CD14-positive monocyte (primary cell): Measurements from ENCODE around the gene NR4A1. TPM values are rescaled to one million over a fixed set of nuclear protein-coding genes. Genes with fewer than 3 reads are reported as not detected.

Source experiments
- DNase-seq, 3 donors: peaks; one replicate each; pipeline ENCODE4 v3.0.0-alpha.2; 2011 to 2022
- H2AFZ ChIP-seq: 2 replicates; pipeline ENCODE4 v1.6.0; 2012; ENCODE audit warnings: mild to moderate bottlenecking, low read depth, low read length, inconsistent platforms; ENCODE audit not compliant: insufficient read depth, poor library complexity, severe bottlenecking
- H3K27ac ChIP-seq, 2 donors: 1 replicate in 1 of 2; 2 replicates in 1 of 2; pipeline ENCODE4 v1.5.1; 2012 to 2013; ENCODE audit warnings: low read length in 2 of 2, control low read depth in 1 of 2, inconsistent platforms in 1 of 2, low read depth in 1 of 2, mild to moderate bottlenecking in 1 of 2
- H3K27me3 ChIP-seq, 2 donors: one replicate each; pipeline versions ENCODE4 v1.6.0 to v1.6.1; 2011 to 2013; ENCODE audit warnings: low read length in 2 of 2; ENCODE audit not compliant: control insufficient read depth in 2 of 2, insufficient read depth in 2 of 2
- H3K36me3 ChIP-seq, 2 donors: replicated peaks in 1 of 2; 1 replicate in 1 of 2; 2 replicates in 1 of 2; pipeline versions ENCODE4 v1.5.1 to v1.6.1; 2012 to 2013; ENCODE audit warnings: low read length in 2 of 2, control low read depth in 1 of 2, inconsistent platforms in 1 of 2, mild to moderate bottlenecking in 1 of 2; ENCODE audit not compliant: insufficient read depth in 2 of 2, control insufficient read depth in 1 of 2
- H3K4me1 ChIP-seq, 2 donors: 1 replicate in 1 of 2; 2 replicates in 1 of 2; pipeline versions ENCODE4 v1.5.1 to v1.6.1; 2012 to 2013; ENCODE audit warnings: low read length in 2 of 2, control low read depth in 1 of 2, inconsistent platforms in 1 of 2, mild to moderate bottlenecking in 1 of 2, moderate library complexity in 1 of 2; ENCODE audit not compliant: insufficient read depth in 2 of 2, control insufficient read depth in 1 of 2
- H3K4me2 ChIP-seq: replicated peaks from 2 replicates; pipeline ENCODE3; 2012; ENCODE audit warnings: low read length, moderate library complexity, mild to moderate bottlenecking; ENCODE audit not compliant: poor library complexity, severe bottlenecking; ENCODE audit errors: extremely low read depth
- H3K4me3 ChIP-seq, 3 experiments: fragments of 200-600 bp in 1 of 3; sonication (generic) in 1 of 3; replicated peaks in 1 of 3; 1 replicate in 2 of 3; 2 replicates in 1 of 3; pipeline ENCODE4 v1.5.1; 2011 to 2013; ENCODE audit warnings: low read length in 3 of 3, mild to moderate bottlenecking in 3 of 3, control low read depth in 2 of 3, low read depth in 2 of 3, inconsistent platforms in 1 of 3, moderate library complexity in 1 of 3
- H3K79me2 ChIP-seq: 2 replicates; pipeline ENCODE4 v1.6.0; 2012; ENCODE audit warnings: mild to moderate bottlenecking, control low read depth, inconsistent platforms, low read length, moderate library complexity; ENCODE audit not compliant: insufficient read depth
- H3K9ac ChIP-seq: 2 replicates; pipeline ENCODE4 v1.6.0; 2017; ENCODE audit warnings: low read length, mild to moderate bottlenecking; ENCODE audit not compliant: insufficient read depth, poor library complexity, severe bottlenecking
- H3K9me3 ChIP-seq, 2 donors: replicated peaks in 1 of 2; 1 replicate in 1 of 2; 2 replicates in 1 of 2; pipeline versions ENCODE4 v1.5.1 to v1.6.1; 2012 to 2013; ENCODE audit warnings: low read length in 2 of 2, control low read depth in 1 of 2; ENCODE audit not compliant: control insufficient read depth in 1 of 2, insufficient read depth in 1 of 2
- H4K20me1 ChIP-seq: 2 replicates; pipeline ENCODE4 v1.6.0; 2012; ENCODE audit warnings: mild to moderate bottlenecking, low read length, control low read depth, moderate library complexity; ENCODE audit not compliant: insufficient read depth
- H3K27ac Mint-ChIP-seq, 7 donors: one replicate each; pipeline ENCODE4 v1.8.0; 2020; ENCODE audit warnings: mild to moderate bottlenecking in 7 of 7, mixed read lengths in 7 of 7, moderate library complexity in 6 of 7, inconsistent platforms in 2 of 7
- H3K27me3 Mint-ChIP-seq, 3 donors: one replicate each; pipeline ENCODE4 v1.8.0; 2021 to 2022; ENCODE audit warnings: low read depth in 3 of 3, mild to moderate bottlenecking in 3 of 3, mixed read lengths in 3 of 3, moderate library complexity in 3 of 3, inconsistent platforms in 1 of 3
- H3K36me3 Mint-ChIP-seq, 2 donors: one replicate each; pipeline ENCODE4 v1.8.0; 2020; ENCODE audit warnings: mixed read lengths in 2 of 2, inconsistent platforms in 1 of 2, mild to moderate bottlenecking in 1 of 2
- H3K4me1 Mint-ChIP-seq: one replicate; pipeline ENCODE4 v1.8.0; 2020; ENCODE audit warnings: mild to moderate bottlenecking, mixed read lengths
- H3K4me3 Mint-ChIP-seq, 2 donors: one replicate each; pipeline ENCODE4 v1.8.0; 2020; ENCODE audit warnings: mild to moderate bottlenecking in 2 of 2, mixed read lengths in 2 of 2, moderate library complexity in 1 of 2
- H3K9me3 Mint-ChIP-seq, 7 donors: one replicate each; pipeline ENCODE4 v1.8.0; 2020 to 2022; ENCODE audit warnings: mixed read lengths in 7 of 7, mild to moderate bottlenecking in 6 of 7, moderate library complexity in 6 of 7, inconsistent platforms in 2 of 7
- CTCF ChIP-seq: fragments of 200-600 bp; IDR thresholded peaks from one replicate; pipeline ENCODE4 v1.8.0; 2022; ENCODE audit warnings: antibody characterized with exemption, mild to moderate bottlenecking
- WGBS: methylation state at CpG from one replicate; pipeline ENCODE4 v1.1.5; 2013; ENCODE audit warnings: missing lambda C conversion rate; ENCODE audit not compliant: insufficient coverage; 5-methylcytosine and 5-hydroxymethylcytosine counted together
- intact Hi-C, 2 donors: fragments of 100-400 bp; cut with micrococcal nuclease; formaldehyde crosslinking; loops; one replicate each; pipeline versions ENCODE4 v1.15.0 to v1.15.1; 2023
- polyA plus RNA-seq, 3 donors: library from polyadenylated mRNA; depleted of rRNA in 1 of 3; unstranded in 2 of 3; stranded (reverse) in 1 of 3; fragments of 300-500 nt in 2 of 3; fragments of >200 nt in 1 of 3; fragmentation: Illumina TruSeq in 2 of 3; gene quantifications; 1 replicate in 2 of 3; 2 replicates in 1 of 3; pipeline ENCODE4 v1.2.3, GENCODE V29; 2012 to 2021

NR4A1 gene
- polyA plus RNA-seq, 3 donors, result 10.1 to 1,297 (median 41.4) TPM

DNA sequence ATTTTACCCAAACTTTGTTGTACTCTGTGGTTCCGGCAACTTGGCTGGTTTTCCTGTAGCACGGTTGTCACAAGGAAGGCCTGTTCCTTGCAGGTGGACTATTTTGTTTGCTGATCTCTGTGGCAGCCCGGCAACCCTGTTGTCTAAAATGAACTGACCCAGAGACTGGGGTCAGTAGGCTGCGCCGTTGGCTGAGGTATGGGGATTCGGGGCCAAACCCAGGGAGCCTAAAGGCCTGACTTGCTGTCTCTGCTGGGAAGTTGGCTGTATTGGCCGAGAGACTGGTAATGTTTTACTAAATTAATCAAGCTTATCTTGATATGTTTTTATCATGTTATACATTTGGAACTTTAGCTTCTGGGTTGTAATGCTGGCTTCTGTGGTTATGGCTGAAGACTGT is 42.1 kb downstream of the NR4A1 start:
- intact Hi-C loops, result no loop called here
- peaks cover 0 to 3% (median 0%) of the 10 kb centered on the region in 7 donors for H3K9me3 Mint-ChIP-seq
- no peak for TF ChIP-seq CTCF

DNA sequence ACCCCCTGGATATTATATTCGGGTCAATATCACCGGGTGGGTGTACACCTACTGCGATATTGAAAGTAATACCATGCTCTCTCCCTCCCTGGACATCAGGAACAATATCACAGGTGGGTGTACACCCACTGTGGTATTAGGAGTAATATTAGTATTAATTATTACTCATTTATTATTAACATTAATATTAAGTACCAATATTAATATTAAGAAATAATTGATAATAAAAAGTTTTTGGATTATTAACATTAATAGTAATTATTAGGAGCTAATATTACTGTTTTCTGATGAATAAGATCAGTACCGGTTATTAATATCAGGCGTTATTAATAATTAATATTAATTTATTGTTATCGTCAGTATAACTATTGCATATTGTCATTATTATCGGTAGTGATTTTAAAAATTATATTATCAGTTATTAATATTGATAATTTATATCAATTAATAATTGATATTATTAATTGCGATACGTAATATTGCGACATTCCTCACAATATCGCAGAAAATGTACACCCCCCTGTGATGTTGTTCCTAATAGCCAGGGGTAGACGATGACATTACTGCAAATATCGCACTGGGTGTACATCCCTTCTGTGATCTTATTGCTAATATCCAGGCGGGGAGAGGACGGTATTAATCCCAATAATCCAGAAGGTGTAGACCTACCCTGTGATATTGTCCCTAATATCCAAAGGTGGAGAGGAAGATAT is 45.2 kb downstream of the NR4A1 start:
- Histone ChIP-seq H3K27me3 (peaks cover 0 to 9% of the 10 kb centered on the region in 2 donors), H3K4me2 (no peak overlapping the region), H3K27ac (no peak overlapping the region), H3K9ac (no peak overlapping the region), H4K20me1 (no peaks in the 10 kb centered on the region), H3K4me1 (no peaks in the 10 kb centered on the region), H3K36me3 (no peaks in the 10 kb centered on the region), H2AFZ (no peak overlapping the region), H3K4me3 (no peak overlapping the region), H3K9me3 (no peaks in the 10 kb centered on the region), H3K79me2 (no peaks in the 10 kb centered on the region)
- H3K36me3 Mint-ChIP-seq, result no peaks in the 10 kb centered on the region
- H3K9me3 Mint-ChIP-seq, result peaks cover 0 to 3% (median 0%) of the 10 kb centered on the region in 7 donors
- H3K4me3 Mint-ChIP-seq, result no peak overlapping the region
- no peak for TF ChIP-seq CTCF
- H3K27ac Mint-ChIP-seq, result no peak overlapping the region
- intact Hi-C loops, result no loop called here
- H3K4me1 Mint-ChIP-seq, result no peaks in the 10 kb centered on the region
- no peak for DNase-seq
- no CpG with 5 or more reads among the region's 15 CpGs for WGBS
- H3K27me3 Mint-ChIP-seq, result peaks cover 16 to 22% (median 17%) of the 10 kb centered on the region in 3 donors

More for the DNA sequence above, 42.1 kb downstream of the NR4A1 start:
- H4K20me1 ChIP-seq, result no peaks in the 10 kb centered on the region
- Mint-ChIP-seq H3K27me3 (peaks cover 19 to 37% (median 33%) of the 10 kb centered on the region in 3 donors), H3K4me1 (no peaks in the 10 kb centered on the region), H3K4me3 (no peak overlapping the region), H3K36me3 (no peaks in the 10 kb centered on the region), H3K27ac (no peak overlapping the region)
- H3K9me3 ChIP-seq, result no peaks in the 10 kb centered on the region
- H3K4me1 ChIP-seq, result no peaks in the 10 kb centered on the region
- peaks cover 0 to 17% of the 10 kb centered on the region in 2 donors for H3K27me3 ChIP-seq
- H3K9ac ChIP-seq, result no peak overlapping the region
- H3K36me3 ChIP-seq, result no peaks in the 10 kb centered on the region
- no peak overlapping the region for H3K27ac ChIP-seq
- no peak for DNase-seq
- H3K4me2 ChIP-seq, result no peak overlapping the region
- no peak overlapping the region for H3K4me3 ChIP-seq
- no peaks in the 10 kb centered on the region for H3K79me2 ChIP-seq
- 80% methylated on average over 6 of the region's 7 CpGs for WGBS
- no peak overlapping the region for H2AFZ ChIP-seq
